Ishikawa (cell line): ENCODE measurements around the gene ZNF664.

ENCODE experiments used
- CEBPB ChIP-seq: IDR thresholded peaks from 2 replicates; pipeline ENCODE4 v1.6.1; 2012
- EP300 ChIP-seq: IDR thresholded peaks from 2 replicates; pipeline ENCODE4 v1.6.1; 2012; ENCODE audit warnings: borderline replicate concordance
- FOXM1 ChIP-seq: IDR thresholded peaks from 2 replicates; pipeline ENCODE4 v1.6.1; 2012; ENCODE audit warnings: low read depth, borderline replicate concordance
- RAD21 ChIP-seq: IDR thresholded peaks from 2 replicates; pipeline ENCODE4 v1.6.1; 2012; ENCODE audit warnings: low read depth
- TAF1 ChIP-seq: IDR thresholded peaks from 2 replicates; pipeline ENCODE4 v1.6.1; 2012; ENCODE audit warnings: low read depth, mild to moderate bottlenecking
- YY1 ChIP-seq: IDR thresholded peaks from 2 replicates; pipeline ENCODE4 v1.6.1; 2012; ENCODE audit warnings: low read depth
- TF ChIP-seq, protein P1 (sequence below): IDR thresholded peaks from 2 replicates; pipeline ENCODE4 v1.6.1; 2012; ENCODE audit warnings: low read depth, mild to moderate bottlenecking

DNA sequence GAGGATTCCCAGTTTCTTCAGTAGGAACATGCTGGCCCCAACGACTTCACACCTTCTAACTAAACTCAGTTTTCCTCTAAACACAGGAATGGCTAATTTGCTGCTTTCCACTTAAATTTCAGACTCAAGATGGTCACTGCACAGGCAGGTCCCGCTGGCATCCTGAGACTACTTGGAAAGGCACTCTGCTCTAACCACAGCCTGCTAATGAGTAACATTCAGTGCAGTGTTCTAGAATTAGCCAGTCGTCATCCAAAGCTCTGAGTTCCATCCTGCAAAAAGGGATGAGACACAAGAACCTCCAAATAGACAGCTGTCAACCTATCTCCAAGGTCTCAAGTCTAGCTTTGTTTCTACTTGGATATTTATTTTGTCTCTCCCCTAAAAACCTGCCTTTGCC, 6.4 kb upstream of the ZNF664 start:
- TF ChIP-seq CEBPB (no peak), TAF1 (no peak), RAD21 (no peak), FOXM1 (no peak), YY1 (no peak), EP300 (no peak)
- TF ChIP-seq, protein P1, sequence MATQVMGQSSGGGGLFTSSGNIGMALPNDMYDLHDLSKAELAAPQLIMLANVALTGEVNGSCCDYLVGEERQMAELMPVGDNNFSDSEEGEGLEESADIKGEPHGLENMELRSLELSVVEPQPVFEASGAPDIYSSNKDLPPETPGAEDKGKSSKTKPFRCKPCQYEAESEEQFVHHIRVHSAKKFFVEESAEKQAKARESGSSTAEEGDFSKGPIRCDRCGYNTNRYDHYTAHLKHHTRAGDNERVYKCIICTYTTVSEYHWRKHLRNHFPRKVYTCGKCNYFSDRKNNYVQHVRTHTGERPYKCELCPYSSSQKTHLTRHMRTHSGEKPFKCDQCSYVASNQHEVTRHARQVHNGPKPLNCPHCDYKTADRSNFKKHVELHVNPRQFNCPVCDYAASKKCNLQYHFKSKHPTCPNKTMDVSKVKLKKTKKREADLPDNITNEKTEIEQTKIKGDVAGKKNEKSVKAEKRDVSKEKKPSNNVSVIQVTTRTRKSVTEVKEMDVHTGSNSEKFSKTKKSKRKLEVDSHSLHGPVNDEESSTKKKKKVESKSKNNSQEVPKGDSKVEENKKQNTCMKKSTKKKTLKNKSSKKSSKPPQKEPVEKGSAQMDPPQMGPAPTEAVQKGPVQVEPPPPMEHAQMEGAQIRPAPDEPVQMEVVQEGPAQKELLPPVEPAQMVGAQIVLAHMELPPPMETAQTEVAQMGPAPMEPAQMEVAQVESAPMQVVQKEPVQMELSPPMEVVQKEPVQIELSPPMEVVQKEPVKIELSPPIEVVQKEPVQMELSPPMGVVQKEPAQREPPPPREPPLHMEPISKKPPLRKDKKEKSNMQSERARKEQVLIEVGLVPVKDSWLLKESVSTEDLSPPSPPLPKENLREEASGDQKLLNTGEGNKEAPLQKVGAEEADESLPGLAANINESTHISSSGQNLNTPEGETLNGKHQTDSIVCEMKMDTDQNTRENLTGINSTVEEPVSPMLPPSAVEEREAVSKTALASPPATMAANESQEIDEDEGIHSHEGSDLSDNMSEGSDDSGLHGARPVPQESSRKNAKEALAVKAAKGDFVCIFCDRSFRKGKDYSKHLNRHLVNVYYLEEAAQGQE, result no peak
